Measurements from ENCODE around the gene PRSS23. TPM values are rescaled to one million over a fixed set of nuclear protein-coding genes. Genes with fewer than 3 reads are reported as not detected.

Gene PRSS23
- total RNA-seq, 4 donors from 2014 or later = 34.5 to 87.2 (median 68.8) TPM

DNA sequence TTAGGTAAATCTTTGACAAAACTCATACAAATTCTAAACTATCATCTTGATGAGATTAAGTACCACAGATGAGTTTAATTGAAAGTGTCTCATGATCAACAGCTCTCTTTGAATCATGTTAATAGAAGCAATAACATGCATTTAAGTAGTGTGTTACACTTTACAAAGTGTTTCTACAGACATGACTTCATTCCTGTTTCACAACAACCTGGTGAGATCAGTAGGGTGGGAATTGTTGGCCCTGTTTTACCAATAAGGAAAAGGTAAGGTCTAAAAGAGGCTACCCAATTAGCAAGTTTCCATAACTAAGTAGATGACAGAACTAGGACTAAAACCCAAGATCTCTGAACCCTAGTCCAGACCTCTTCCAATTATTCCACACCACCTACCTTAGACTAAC, 12.7 kb upstream of the PRSS23 start:
- Histone ChIP-seq H3K4me3 (no peak overlapping the region), H3K36me3 (no peaks in the 10 kb centered on the region), H3K9me3 (no peaks in the 10 kb centered on the region), H3K27ac (no peak overlapping the region), H3K27me3 (no peaks in the 10 kb centered on the region), H3K4me1 (peaks cover 0 to 11% (median 0%) of the 10 kb centered on the region in 3 donors)
- ATAC-seq = no peak
- TF ChIP-seq POLR2AphosphoS5 (IDR thresholded peaks at IDR 0.05) (no peak), EP300 (IDR thresholded peaks at IDR 0.05) (no peak), POLR2A (IDR thresholded peaks at IDR 0.05) (no peak), CTCF (IDR thresholded peaks at IDR 0.05) (no peak)

DNA sequence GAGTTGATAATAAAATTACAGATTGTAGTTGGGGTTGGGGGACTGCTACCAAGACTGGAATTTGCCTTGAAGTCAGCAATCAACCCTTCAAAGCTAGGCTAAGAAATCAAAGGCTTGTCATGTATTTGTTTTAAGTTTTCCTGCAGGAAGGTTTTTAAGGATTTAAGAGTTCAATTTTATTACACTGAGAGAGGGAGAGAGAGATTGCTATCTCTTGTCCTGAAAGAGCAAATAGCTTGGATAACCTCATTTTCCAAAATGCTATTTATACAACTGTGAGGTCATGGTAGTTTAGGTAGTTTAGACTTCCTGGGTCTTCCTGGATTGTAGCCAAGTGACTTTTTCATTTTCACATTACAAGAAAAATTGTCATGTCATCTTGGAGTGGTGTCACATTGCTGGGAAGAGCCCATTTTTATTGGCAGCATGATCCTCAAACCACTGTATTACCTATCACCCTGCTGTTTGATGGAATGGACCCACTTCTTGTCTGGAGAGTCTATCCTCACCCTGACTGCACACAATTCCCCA, 10.1 kb upstream of the PRSS23 start:
- no peak for TF ChIP-seq POLR2AphosphoS5 (IDR thresholded peaks at IDR 0.05)
- TF ChIP-seq EP300 (IDR thresholded peaks at IDR 0.05) = no peak
- no peak for TF ChIP-seq CTCF (IDR thresholded peaks at IDR 0.05)
- TF ChIP-seq POLR2A (IDR thresholded peaks at IDR 0.05) = no peak
- H3K4me3 ChIP-seq = no peak overlapping the region
- no peak for ATAC-seq
- H3K27me3 ChIP-seq = no peaks in the 10 kb centered on the region
- no peaks in the 10 kb centered on the region for H3K36me3 ChIP-seq
- H3K4me1 ChIP-seq = peaks cover 0 to 11% (median 0%) of the 10 kb centered on the region in 3 donors
- H3K27ac ChIP-seq = no peak overlapping the region
- H3K9me3 ChIP-seq = no peaks in the 10 kb centered on the region

GRCh38 chr11:86790867-86791849, 9.2 kb upstream of the PRSS23 start:
- Histone ChIP-seq H3K9me3 (no peaks in the 10 kb centered on the region), H3K27me3 (no peaks in the 10 kb centered on the region), H3K27ac (peak overlapping the region in 3 of 4 donors; percentile 17 to 42 (median 21)), H3K36me3 (no peaks in the 10 kb centered on the region), H3K4me1 (peaks cover 0 to 11% (median 0%) of the 10 kb centered on the region in 3 donors), H3K4me3 (no peak overlapping the region)
- no peak for TF ChIP-seq EP300 (IDR thresholded peaks at IDR 0.05)
- no peak for TF ChIP-seq POLR2AphosphoS5 (IDR thresholded peaks at IDR 0.05)
- no peak for TF ChIP-seq CTCF (IDR thresholded peaks at IDR 0.05)
- TF ChIP-seq POLR2A (IDR thresholded peaks at IDR 0.05) = no peak
- ATAC-seq = no peak
- 67 to 83% methylated on average over 1 to 4 of the region's 5 CpGs for WGBS, 2 donors (ENCODE audit: low coverage in 1 of 2)

GRCh38 chr11:86792150-86792549, 8.2 kb upstream of the PRSS23 start:
- Histone ChIP-seq H3K9me3 (no peaks in the 10 kb centered on the region), H3K4me1 (peaks cover 0 to 11% (median 0%) of the 10 kb centered on the region in 3 donors), H3K27ac (peak overlapping the region in 2 of 4 donors; percentile 17 to 42), H3K36me3 (no peaks in the 10 kb centered on the region), H3K4me3 (no peak overlapping the region), H3K27me3 (no peaks in the 10 kb centered on the region)
- 57% methylated on average over 2 of the region's 3 CpGs; no CpG with 5 or more reads in 1 of the 2 donors for WGBS, 2 donors (ENCODE audit: low coverage in 1 of 2)
- TF ChIP-seq EP300 (IDR thresholded peaks at IDR 0.05) = no peak
- TF ChIP-seq CTCF (IDR thresholded peaks at IDR 0.05) = no peak
- TF ChIP-seq POLR2A (IDR thresholded peaks at IDR 0.05) = no peak
- TF ChIP-seq POLR2AphosphoS5 (IDR thresholded peaks at IDR 0.05) = no peak
- ATAC-seq = no peak
